ENCODE measurements around the gene AGAP1. TPM values are rescaled to one million over a fixed set of nuclear protein-coding genes. Genes with fewer than 3 reads are reported as not detected.

Gene AGAP1
- total RNA-seq, 2 experiments from 2014 or later, result not detected

DNA sequence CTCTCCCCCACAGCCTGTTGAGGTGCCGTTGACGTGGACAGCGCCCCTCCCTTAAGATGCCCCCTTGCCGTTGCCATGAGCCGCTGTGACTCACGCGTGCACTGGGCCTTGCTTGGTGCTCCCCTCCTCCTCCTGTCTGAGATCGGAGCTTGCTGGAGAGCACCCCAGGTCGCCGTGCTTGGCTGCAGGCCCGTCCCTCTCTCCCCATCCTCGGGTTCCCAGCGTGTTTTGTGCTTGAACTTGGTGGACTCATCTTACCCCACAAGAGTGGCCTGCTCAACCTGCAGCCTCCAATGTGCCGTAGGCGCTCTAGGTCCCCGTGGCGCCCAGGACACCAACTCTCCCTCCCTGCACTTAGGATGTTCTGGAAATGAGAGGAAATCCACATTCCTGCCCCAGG is 634.5 kb downstream of the AGAP1 start:
- H3K9me2 ChIP-seq (ENCODE audit: insufficient read depth, low read length), result no peaks in the 10 kb centered on the region
- intact Hi-C loops (cut with micrococcal nuclease; ENCODE audit: unreplicated experiment), result no loop called here
- BruUV-seq (replicated peaks), result no TSS peak
- no peaks in the 10 kb centered on the region for H3K4me1 ChIP-seq (ENCODE audit: insufficient read depth, low read length, poor library complexity, severe bottlenecking)
- H3K4me3 ChIP-seq (ENCODE audit: low read depth, low read length, poor library complexity, severe bottlenecking), result no peak overlapping the region
- DNase-seq (ENCODE audit: low spot score), result no peak
- no peak overlapping the region for H3K27ac ChIP-seq (ENCODE audit: low read depth, low read length, poor library complexity, severe bottlenecking)
- TF ChIP-seq, protein P1, sequence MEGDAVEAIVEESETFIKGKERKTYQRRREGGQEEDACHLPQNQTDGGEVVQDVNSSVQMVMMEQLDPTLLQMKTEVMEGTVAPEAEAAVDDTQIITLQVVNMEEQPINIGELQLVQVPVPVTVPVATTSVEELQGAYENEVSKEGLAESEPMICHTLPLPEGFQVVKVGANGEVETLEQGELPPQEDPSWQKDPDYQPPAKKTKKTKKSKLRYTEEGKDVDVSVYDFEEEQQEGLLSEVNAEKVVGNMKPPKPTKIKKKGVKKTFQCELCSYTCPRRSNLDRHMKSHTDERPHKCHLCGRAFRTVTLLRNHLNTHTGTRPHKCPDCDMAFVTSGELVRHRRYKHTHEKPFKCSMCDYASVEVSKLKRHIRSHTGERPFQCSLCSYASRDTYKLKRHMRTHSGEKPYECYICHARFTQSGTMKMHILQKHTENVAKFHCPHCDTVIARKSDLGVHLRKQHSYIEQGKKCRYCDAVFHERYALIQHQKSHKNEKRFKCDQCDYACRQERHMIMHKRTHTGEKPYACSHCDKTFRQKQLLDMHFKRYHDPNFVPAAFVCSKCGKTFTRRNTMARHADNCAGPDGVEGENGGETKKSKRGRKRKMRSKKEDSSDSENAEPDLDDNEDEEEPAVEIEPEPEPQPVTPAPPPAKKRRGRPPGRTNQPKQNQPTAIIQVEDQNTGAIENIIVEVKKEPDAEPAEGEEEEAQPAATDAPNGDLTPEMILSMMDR (conservative IDR thresholded peaks at IDR 0.05; ENCODE audit: low read length), result no peak
- no peak for TF ChIP-seq EZH2phosphoT487 (IDR thresholded peaks at IDR 0.05; ENCODE audit: borderline replicate concordance, low read depth, low read length)
- no peak overlapping the region for H3K4me2 ChIP-seq (ENCODE audit: low read length)
- ChIA-PET POLR2A (no interaction called here), CTCF (ENCODE audit: unreplicated experiment) (no interaction called here)
- no peaks in the 10 kb centered on the region for H3K79me2 ChIP-seq (ENCODE audit: insufficient read depth, low read depth, low read length)
- H3K36me3 ChIP-seq (ENCODE audit: insufficient read depth, low read length), result no peaks in the 10 kb centered on the region
- no peaks in the 10 kb centered on the region for H4K20me1 ChIP-seq (ENCODE audit: insufficient read depth, low read length)
- no peak overlapping the region for H2AFZ ChIP-seq (ENCODE audit: low read length)
- H3K9me3 ChIP-seq (ENCODE audit: low read length), result no peaks in the 10 kb centered on the region

DNA sequence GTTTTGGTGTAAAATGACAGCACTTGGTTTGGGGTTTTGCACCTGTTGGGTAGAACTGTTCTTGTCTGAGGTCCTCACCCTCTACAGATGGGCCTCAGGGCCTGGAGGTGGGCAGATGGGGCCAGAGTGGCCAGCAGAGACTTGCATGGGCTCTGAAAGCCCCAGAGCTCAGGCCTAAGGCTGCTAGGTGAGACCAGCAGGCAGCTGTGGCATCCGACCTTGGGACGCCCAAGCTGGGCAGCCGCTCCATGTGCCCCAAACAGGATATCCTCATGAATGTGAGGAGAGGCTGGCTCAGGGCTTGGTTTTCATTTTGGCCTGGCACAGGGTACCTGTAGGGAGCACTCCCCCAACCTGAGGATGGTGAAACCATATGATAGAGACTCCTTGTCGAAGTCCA is 636.1 kb downstream of the AGAP1 start:
- POLR2A ChIA-PET, result no interaction called here

DNA sequence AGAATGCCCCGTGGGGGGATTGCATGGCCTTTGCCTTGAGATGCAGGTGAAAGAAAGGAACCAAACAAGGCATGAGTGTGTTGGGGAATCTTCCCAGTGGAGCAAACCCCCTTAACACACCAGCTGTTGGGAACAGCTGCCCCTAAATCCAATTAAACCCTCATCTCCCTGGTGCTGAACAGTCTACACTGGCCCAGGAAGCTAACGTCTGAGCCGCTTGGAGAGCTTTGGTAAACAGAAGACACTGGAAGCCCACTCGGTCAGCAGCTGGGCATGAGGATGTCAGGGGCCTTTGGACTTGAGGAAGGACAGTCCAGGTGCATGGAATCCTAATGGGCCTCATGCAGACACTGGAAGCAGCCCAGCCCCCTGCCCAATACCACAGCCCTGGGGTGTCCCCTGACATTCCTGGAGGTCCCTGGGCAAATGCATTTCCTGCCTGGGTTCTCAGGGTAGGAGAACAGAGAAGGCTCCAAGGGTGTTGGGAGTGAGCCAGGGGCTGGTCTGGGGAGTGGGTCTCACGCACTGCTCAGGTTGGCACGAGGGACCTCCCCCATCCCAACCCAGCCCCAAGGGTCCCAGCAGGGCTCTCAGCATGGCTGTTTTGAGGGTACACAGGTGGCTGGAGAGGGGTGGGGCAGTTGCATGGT is 636.6 kb downstream of the AGAP1 start:
- Histone ChIP-seq H3K9me3 (ENCODE audit: low read length) (no peaks in the 10 kb centered on the region), H3K4me2 (ENCODE audit: low read length) (no peak overlapping the region), H3K36me3 (ENCODE audit: insufficient read depth, low read length) (no peaks in the 10 kb centered on the region), H3K9me2 (ENCODE audit: insufficient read depth, low read length) (no peaks in the 10 kb centered on the region), H3K4me1 (ENCODE audit: insufficient read depth, low read length, poor library complexity, severe bottlenecking) (no peaks in the 10 kb centered on the region), H3K4me3 (ENCODE audit: low read depth, low read length, poor library complexity, severe bottlenecking) (no peak overlapping the region), H4K20me1 (ENCODE audit: insufficient read depth, low read length) (no peaks in the 10 kb centered on the region), H3K79me2 (ENCODE audit: insufficient read depth, low read depth, low read length) (no peaks in the 10 kb centered on the region), H3K27ac (ENCODE audit: low read depth, low read length, poor library complexity, severe bottlenecking) (no peak overlapping the region), H2AFZ (ENCODE audit: low read length) (no peak overlapping the region)
- no peak for TF ChIP-seq EZH2phosphoT487 (IDR thresholded peaks at IDR 0.05; ENCODE audit: borderline replicate concordance, low read depth, low read length)
- TF ChIP-seq, protein P1 (conservative IDR thresholded peaks at IDR 0.05; ENCODE audit: low read length), result no peak
- POLR2A ChIA-PET, result no interaction called here
- intact Hi-C loops (cut with micrococcal nuclease; ENCODE audit: unreplicated experiment), result no loop called here
- BruUV-seq (replicated peaks), result no TSS peak
- CTCF ChIA-PET (ENCODE audit: unreplicated experiment), result no interaction called here
- DNase-seq (ENCODE audit: low spot score), result no peak

More for the DNA sequence above, 636.1 kb downstream of the AGAP1 start:
- H3K4me3 ChIP-seq (ENCODE audit: low read depth, low read length, poor library complexity, severe bottlenecking), result no peak overlapping the region
- no peaks in the 10 kb centered on the region for H3K9me2 ChIP-seq (ENCODE audit: insufficient read depth, low read length)
- no peaks in the 10 kb centered on the region for H4K20me1 ChIP-seq (ENCODE audit: insufficient read depth, low read length)
- H3K36me3 ChIP-seq (ENCODE audit: insufficient read depth, low read length), result no peaks in the 10 kb centered on the region
- H3K4me1 ChIP-seq (ENCODE audit: insufficient read depth, low read length, poor library complexity, severe bottlenecking), result no peaks in the 10 kb centered on the region
- TF ChIP-seq, protein P1 (conservative IDR thresholded peaks at IDR 0.05; ENCODE audit: low read length), result no peak
- no peak for TF ChIP-seq EZH2phosphoT487 (IDR thresholded peaks at IDR 0.05; ENCODE audit: borderline replicate concordance, low read depth, low read length)
- no peaks in the 10 kb centered on the region for H3K9me3 ChIP-seq (ENCODE audit: low read length)
- intact Hi-C loops (cut with micrococcal nuclease; ENCODE audit: unreplicated experiment), result no loop called here
- H3K79me2 ChIP-seq (ENCODE audit: insufficient read depth, low read depth, low read length), result no peaks in the 10 kb centered on the region
- H3K27ac ChIP-seq (ENCODE audit: low read depth, low read length, poor library complexity, severe bottlenecking), result no peak overlapping the region
- H2AFZ ChIP-seq (ENCODE audit: low read length), result no peak overlapping the region
- CTCF ChIA-PET (ENCODE audit: unreplicated experiment), result no interaction called here
- no TSS peak for BruUV-seq (replicated peaks)
- DNase-seq (ENCODE audit: low spot score), result no peak
- no peak overlapping the region for H3K4me2 ChIP-seq (ENCODE audit: low read length)

Data from OCI-LY7 (cell line).